ENCODE measurements around the gene GNPAT.

Gene GNPAT

GRCh38 chr1:231201375-231201978 lies 39.5 kb upstream of the GNPAT start:
- TF ChIP-seq CREB1 (IDR thresholded peaks at IDR 0.05; ENCODE audit: low read depth): no peak
- TF ChIP-seq REST (IDR thresholded peaks at IDR 0.05; ENCODE audit: low read depth): no peak
- no peak for TF ChIP-seq ZBTB7A (IDR thresholded peaks at IDR 0.05; ENCODE audit: low read depth)
- no peak for TF ChIP-seq MAX (IDR thresholded peaks at IDR 0.05)
- no peak for TF ChIP-seq USF1 (IDR thresholded peaks at IDR 0.05)
- no peak for TF ChIP-seq RAD21 (IDR thresholded peaks at IDR 0.05; ENCODE audit: low read depth)
- TF ChIP-seq EP300 (IDR thresholded peaks at IDR 0.05; ENCODE audit: borderline replicate concordance): no peak
- TF ChIP-seq TCF12 (IDR thresholded peaks at IDR 0.05; ENCODE audit: low read depth): no peak
- no peak for TF ChIP-seq TEAD4 (IDR thresholded peaks at IDR 0.05)
- no peak for TF ChIP-seq YY1 (IDR thresholded peaks at IDR 0.05; ENCODE audit: low read depth)

GRCh38 chr1:231201979-231202633 lies 38.9 kb upstream of the GNPAT start:
- TF ChIP-seq ZBTB7A (IDR thresholded peaks at IDR 0.05; ENCODE audit: low read depth) (no peak), MAX (IDR thresholded peaks at IDR 0.05) (no peak), NFIC (IDR thresholded peaks at IDR 0.05) (no peak), RAD21 (IDR thresholded peaks at IDR 0.05; ENCODE audit: low read depth) (no peak), USF1 (IDR thresholded peaks at IDR 0.05) (no peak), EP300 (IDR thresholded peaks at IDR 0.05; ENCODE audit: borderline replicate concordance) (no peak)

- no peak for TF ChIP-seq TEAD4 (IDR thresholded peaks at IDR 0.05)
Measured at GRCh38 chr1:231203259-231204057, 37.6 kb upstream of the GNPAT start.

GRCh38 chr1:231206856-231207255 lies 34.2 kb upstream of the GNPAT start:
- no peak for TF ChIP-seq TAF1 (IDR thresholded peaks at IDR 0.05; ENCODE audit: low read depth)
- TF ChIP-seq RAD21 (IDR thresholded peaks at IDR 0.05; ENCODE audit: low read depth): no peak
- no peak for TF ChIP-seq EGR1 (IDR thresholded peaks at IDR 0.05)
- TF ChIP-seq CEBPB (IDR thresholded peaks at IDR 0.05): no peak
- no peak for TF ChIP-seq USF1 (IDR thresholded peaks at IDR 0.05)
- TF ChIP-seq CREB1 (IDR thresholded peaks at IDR 0.05; ENCODE audit: low read depth): no peak
- TF ChIP-seq ZBTB7A (IDR thresholded peaks at IDR 0.05; ENCODE audit: low read depth): no peak
- no peak for TF ChIP-seq FOXM1 (IDR thresholded peaks at IDR 0.05; ENCODE audit: borderline replicate concordance, low read depth)
- TF ChIP-seq YY1 (IDR thresholded peaks at IDR 0.05; ENCODE audit: low read depth): no peak
- no peak for TF ChIP-seq MAX (IDR thresholded peaks at IDR 0.05)
- no peak for TF ChIP-seq EP300 (IDR thresholded peaks at IDR 0.05; ENCODE audit: borderline replicate concordance)
- TF ChIP-seq REST (IDR thresholded peaks at IDR 0.05; ENCODE audit: low read depth): no peak
- no peak for TF ChIP-seq TEAD4 (IDR thresholded peaks at IDR 0.05)
- TF ChIP-seq TCF12 (IDR thresholded peaks at IDR 0.05; ENCODE audit: low read depth): no peak
- no peak for TF ChIP-seq NFIC (IDR thresholded peaks at IDR 0.05)

GRCh38 chr1:231207437-231207836 lies 33.6 kb upstream of the GNPAT start:
- TF ChIP-seq NFIC (IDR thresholded peaks at IDR 0.05) (no peak), MAX (IDR thresholded peaks at IDR 0.05) (no peak), YY1 (IDR thresholded peaks at IDR 0.05; ENCODE audit: low read depth) (no peak)

All from Ishikawa (cell line).